ENCODE data around the gene SPP2.

- TF ChIP-seq CTCF (IDR thresholded peaks at IDR 0.05) (no peak), POLR2A (IDR thresholded peaks at IDR 0.05) (no peak)
Measured at GRCh38 chr2:234092344-234092743, 41.8 kb downstream of the SPP2 start.

Measured in stomach (tissue), 4 donors.